K562 (cell line): ENCODE results near the gene RXRA. TPM values are rescaled to one million over a fixed set of nuclear protein-coding genes. Genes with fewer than 3 reads are reported as not detected.

Experiments used
- ATAC-seq: fragments of 200-7000 bp; cut with Tn5 transposase; 3 replicates; pipeline ENCODE4 v1.9.1; 2020; ENCODE audit warnings: moderate library complexity
- BruUV-seq: library from RNA; stranded (reverse); fragments of 400-500 nt; replicated peaks from 2 replicates; lab custom pipeline; 2021; lab: Mats Ljungman, UMichigan
- CTCF ChIA-PET: fragments of 300-600 bp; formaldehyde crosslinking; extraction: SDS; loops from one replicate; lab custom pipeline; 2021; ENCODE audit warnings: low intra/inter-chr PET ratio; lab: Yijun Ruan, JAX
- POLR2A ChIA-PET: fragments of 300-600, 350-650 bp; sonication (Branson Sonifier 250); formaldehyde crosslinking; extraction: SDS; loops from one replicate; lab custom pipeline; 2021; ENCODE audit warnings: antibody characterized with exemption, inconsistent platforms; lab: Yijun Ruan, JAX
- DNase-seq, 4 experiments: peaks; one replicate each; pipeline versions ENCODE4 v3.0.0 to v3.0.0-alpha.2; 2011 to 2018; ENCODE audit warnings: low spot score in 3 of 4, mixed read lengths in 3 of 4; ENCODE audit errors: extremely low read depth in 1 of 4
- FAIRE-seq: peaks from 2 replicates; lab custom pipeline; 2011; peaks lifted over from hg19 to GRCh38; lab: Jason Lieb, UNC
- H2AFZ ChIP-seq: 2 replicates; pipeline ENCODE4 v1.6.0; 2011; ENCODE audit warnings: low read depth, low read length, control low read depth, inconsistent platforms
- H3K27ac ChIP-seq: fragments of 200-600 bp; 3 replicates; pipeline ENCODE4 v1.8.0; 2011; ENCODE audit warnings: low read depth, mild to moderate bottlenecking, control low read depth, inconsistent platforms, low read length, moderate library complexity, mixed read lengths; ENCODE audit errors: extremely low read depth
- H3K27me3 ChIP-seq, 2 experiments: fragments of 300-600 bp in 1 of 2; 2 replicates in 1 of 2; 3 replicates in 1 of 2; pipeline versions ENCODE4 v1.6.0 to v1.8.0; 2011; ENCODE audit warnings: inconsistent platforms in 2 of 2, low read length in 2 of 2, mild to moderate bottlenecking in 1 of 2, mixed read lengths in 1 of 2, moderate library complexity in 1 of 2; ENCODE audit not compliant: control insufficient read depth in 2 of 2, insufficient read depth in 2 of 2
- H3K36me3 ChIP-seq: fragments of 300-600 bp; 3 replicates; pipeline ENCODE4 v1.8.0; 2011; ENCODE audit warnings: mild to moderate bottlenecking, low read length, inconsistent platforms; ENCODE audit not compliant: control insufficient read depth, insufficient read depth
- H3K4me1 ChIP-seq, 2 experiments: fragments of 200-600 bp in 1 of 2; replicated peaks in 1 of 2; 2 replicates in 1 of 2; 3 replicates in 1 of 2; pipeline versions ENCODE4 v1.5.1 to v1.8.0; 2011; ENCODE audit warnings: inconsistent platforms in 2 of 2, low read length in 2 of 2, mild to moderate bottlenecking in 1 of 2, mixed read lengths in 1 of 2, moderate library complexity in 1 of 2; ENCODE audit not compliant: control insufficient read depth in 2 of 2, insufficient read depth in 2 of 2
- H3K4me2 ChIP-seq: 2 replicates; pipeline ENCODE4 v1.6.1; 2011; ENCODE audit warnings: low read length, control low read depth, inconsistent platforms, mixed read lengths; ENCODE audit not compliant: insufficient read depth
- H3K4me3 ChIP-seq: fragments of 200-600 bp; sonication (generic), shearing (Covaris generic); 2 replicates; pipeline ENCODE4 v1.5.1; 2016; ENCODE audit warnings: control low read depth, inconsistent platforms
- H3K79me2 ChIP-seq: fragments of 200-600 bp; 3 replicates; pipeline ENCODE4 v1.8.0; 2011; ENCODE audit warnings: low read length, inconsistent platforms; ENCODE audit not compliant: control insufficient read depth, insufficient read depth
- H3K9ac ChIP-seq, 2 experiments: 2 replicates each; pipeline versions ENCODE4 v1.6.0 to v1.6.1; 2011; ENCODE audit warnings: low read depth in 2 of 2, low read length in 2 of 2, control low read depth in 1 of 2, inconsistent platforms in 1 of 2, mild to moderate bottlenecking in 1 of 2, mixed read lengths in 1 of 2; ENCODE audit not compliant: insufficient read depth in 1 of 2
- H3K9me1 ChIP-seq: one replicate; pipeline ENCODE4 v1.6.0; 2011; ENCODE audit warnings: inconsistent platforms, mild to moderate bottlenecking, low read length, moderate library complexity; ENCODE audit not compliant: control insufficient read depth, insufficient read depth
- H3K9me3 ChIP-seq: replicated peaks from 2 replicates; pipeline ENCODE4 v1.5.1; 2011; ENCODE audit warnings: low read depth, low read length, inconsistent platforms; ENCODE audit not compliant: control insufficient read depth, insufficient read depth
- H4K20me1 ChIP-seq: replicated peaks from 2 replicates; pipeline ENCODE4 v1.6.1; 2011; ENCODE audit warnings: low read length, inconsistent platforms, mixed read lengths; ENCODE audit not compliant: control insufficient read depth, insufficient read depth
- HDAC3 ChIP-seq: fragments of 450-650 bp; IDR thresholded peaks from 2 replicates; pipeline ENCODE4 v1.6.1; 2018; ENCODE audit warnings: borderline replicate concordance, mild to moderate bottlenecking, moderate library complexity; ENCODE audit not compliant: partially characterized antibody
- HNRNPUL1 ChIP-seq: fragments of 200-400 bp; formaldehyde crosslinking; IDR thresholded peaks from 2 replicates; pipeline ENCODE4 v1.6.1; 2017; ENCODE audit warnings: low read length
- MED1 ChIP-seq: sonication (generic); formaldehyde crosslinking; IDR thresholded peaks from 2 replicates; pipeline ENCODE4 v1.8.1; 2023; ENCODE audit warnings: missing genetic modification reagents, borderline replicate concordance
- NCOA2 ChIP-seq, 2 experiments: fragments of 450-650 bp; IDR thresholded peaks; 2 replicates each; pipeline ENCODE4 v1.6.1; 2018; ENCODE audit warnings: mild to moderate bottlenecking in 2 of 2, moderate library complexity in 1 of 2; ENCODE audit not compliant: partially characterized antibody in 2 of 2
- NFRKB ChIP-seq: fragments of 450-650 bp; IDR thresholded peaks from 2 replicates; pipeline ENCODE4 v1.6.1; 2016; ENCODE audit warnings: low read depth
- NR3C1 ChIP-seq: sonication (generic); formaldehyde crosslinking; IDR thresholded peaks from 2 replicates; pipeline ENCODE4 v1.8.1; 2022; ENCODE audit warnings: missing genetic modification reagents
- NR4A1 ChIP-seq, 2 experiments: fragments of 250-450 bp in 1 of 2; fragments of 450-650 bp in 1 of 2; sonication (Bioruptor Pico) in 1 of 2; IDR thresholded peaks; 2 replicates each; pipeline versions ENCODE4 v1.4.0 to v1.6.1; 2016 to 2020; ENCODE audit warnings: mild to moderate bottlenecking in 2 of 2, missing compliant biosample characterization in 1 of 2, missing genetic modification characterization in 1 of 2, moderate library complexity in 1 of 2
- SMC3 ChIP-seq: conservative IDR thresholded peaks from 2 replicates; pipeline ENCODE4 v1.6.1; 2011; ENCODE audit warnings: low read depth, low read length, improper control_type of control experiment; ENCODE audit not compliant: insufficient read depth
- SRSF3 ChIP-seq: fragments of 200-400 bp; formaldehyde crosslinking; IDR thresholded peaks from 2 replicates; pipeline ENCODE4 v1.6.1; 2016; ENCODE audit warnings: mild to moderate bottlenecking, low read length, moderate library complexity; ENCODE audit not compliant: insufficient read depth
- TEAD1 ChIP-seq, 2 experiments: fragments of 450-650 bp in 1 of 2; sonication (generic) in 1 of 2; formaldehyde crosslinking; IDR thresholded peaks; 2 replicates each; pipeline versions ENCODE4 v1.4.0 to v1.8.0; 2020 to 2022; ENCODE audit warnings: mild to moderate bottlenecking in 2 of 2, missing genetic modification reagents in 1 of 2
- TOE1 ChIP-seq, 2 experiments: fragments of 450-650 bp in 1 of 2; sonication (generic) in 1 of 2; formaldehyde crosslinking in 1 of 2; IDR thresholded peaks; 2 replicates each; pipeline versions ENCODE4 v1.7.1 to v1.8.0; 2016 to 2022; ENCODE audit warnings: borderline replicate concordance in 2 of 2, mild to moderate bottlenecking in 2 of 2, antibody characterized with exemption in 1 of 2, inconsistent platforms in 1 of 2, low read depth in 1 of 2, missing genetic modification reagents in 1 of 2, moderate library complexity in 1 of 2
- ZFP36 ChIP-seq: fragments of 150-350 bp; IDR thresholded peaks from 2 replicates; pipeline ENCODE4 v1.6.1; 2018; ENCODE audit warnings: low read length, low read depth; ENCODE audit not compliant: partially characterized antibody
- ZNF354B ChIP-seq: fragments of 250-450 bp; sonication (Bioruptor Pico); IDR thresholded peaks from 2 replicates; pipeline ENCODE4 v1.4.0; 2020
- ZNF644 ChIP-seq: fragments of 200-800 bp; sonication (Bioruptor generic); IDR thresholded peaks from 2 replicates; pipeline ENCODE4 v1.6.1; 2016; ENCODE audit warnings: low read depth, missing genetic modification characterization, missing compliant biosample characterization
- ZNF79 ChIP-seq: fragments of 250-450 bp; sonication (Bioruptor Pico); IDR thresholded peaks from 2 replicates; pipeline ENCODE4 v1.4.0; 2020; ENCODE audit warnings: low read depth, mild to moderate bottlenecking, moderate library complexity
- WGBS: fragments of 100-300 bp; shearing (Covaris generic); methylation state at CpG from one replicate; pipeline ENCODE4 v1.1.6; 2016; ENCODE audit warnings: low coverage, mixed read lengths; ENCODE audit not compliant: insufficient coverage; ENCODE audit errors: missing lambda C conversion rate; 5-methylcytosine and 5-hydroxymethylcytosine counted together
- in situ Hi-C: fragments of 300-500 bp; cut with MboI; formaldehyde crosslinking; loops from 4 replicates; pipeline ENCODE4 v1.15.0; 2018; ENCODE audit warnings: inconsistent platforms, mixed read lengths
- intact Hi-C: fragments of 100-400 bp; cut with micrococcal nuclease; formaldehyde crosslinking; loops from 2 replicates; pipeline ENCODE4 v1.14.2; 2022
- polyA plus RNA-seq, 8 experiments: library from polyadenylated mRNA; depleted of rRNA in 4 of 8; stranded (reverse) in 5 of 8; unstranded in 3 of 8; fragments of >200 nt; fragmentation: Nextera tagmentation in 2 of 8; fragmentation: Illumina TruSeq in 1 of 8; extraction: Ambion mirVana in 2 of 8; extraction: Trizol in 1 of 8; gene quantifications; 2 replicates each; pipeline versions ENCODE4 v1.2.1 to v1.2.3, GENCODE V29; 2011 to 2014; ENCODE audit warnings: inconsistent platforms in 1 of 8, missing spikeins in 1 of 8
- total RNA-seq, 7 experiments: library from RNA; depleted of rRNA in 6 of 7; stranded (reverse); fragments of >200 nt in 6 of 7; fragmentation: Illumina TruSeq in 2 of 7; extraction: Trizol in 2 of 7; gene quantifications; 2 replicates each; pipeline versions ENCODE4 v1.2.1 to v1.2.3, GENCODE V29; 2011 to 2021; ENCODE audit warnings: low replicate concordance in 1 of 7
- TF ChIP-seq, protein P1 (sequence below): sonication (generic); formaldehyde crosslinking; IDR thresholded peaks from 2 replicates; pipeline ENCODE4 v1.8.1; 2022; ENCODE audit warnings: missing genetic modification reagents

RXRA gene
- total and polyA plus RNA-seq, 9 of the 15 experiments (the other 6 are each of a cell fraction or from before 2014, with no cell fraction given), result 0.35 to 23.6 (median 4.6) TPM

DNA sequence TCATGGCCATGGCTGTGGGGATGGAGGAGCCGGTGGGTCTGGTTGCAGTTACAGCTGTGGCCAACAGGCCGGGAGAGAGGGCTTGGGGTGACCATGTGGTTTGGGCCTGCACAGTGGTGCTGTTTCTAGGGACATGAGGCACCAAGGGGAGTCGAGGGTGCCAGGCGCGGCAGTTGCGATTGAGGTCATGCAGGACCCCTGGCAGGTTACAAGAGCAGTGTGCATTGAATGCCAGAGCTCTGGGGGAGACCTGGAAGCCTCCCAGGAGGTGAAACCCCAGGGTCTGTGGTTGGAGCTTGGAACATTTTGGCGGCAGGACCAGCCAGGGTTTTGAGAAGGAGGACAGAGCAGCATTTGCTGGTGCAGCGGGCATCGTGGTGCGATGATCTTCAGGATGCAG lies 21.7 kb downstream of the RXRA start:
- H3K27me3 ChIP-seq, result no peaks in the 10 kb centered on the region
- no peak overlapping the region; a peak in 1 of 4 replicates for H3K9ac ChIP-seq
- H2AFZ ChIP-seq, result no peak overlapping the region
- H4K20me1 ChIP-seq, result peaks cover 70% of the 10 kb centered on the region
- intact Hi-C loops (no loop called here), in situ Hi-C loops (no loop called here)
- peaks cover 7% of the 10 kb centered on the region for H3K9me1 ChIP-seq
- no peak overlapping the region for H3K4me2 ChIP-seq
- peaks cover 32% of the 10 kb centered on the region for H3K79me2 ChIP-seq
- no peak overlapping the region for H3K4me3 ChIP-seq
- 74% methylated on average over 10 of the region's 10 CpGs for WGBS
- FAIRE-seq (no peak), DNase-seq (no peak), ATAC-seq (no peak)
- CTCF ChIA-PET, result no interaction called here
- no TSS peak for BruUV-seq
- no peaks in the 10 kb centered on the region; the same call in 2 of the 3 replicates for H3K36me3 ChIP-seq
- no peak overlapping the region for H3K27ac ChIP-seq
- H3K4me1 ChIP-seq, result peaks cover 16 to 96% of the 10 kb centered on the region in 2 experiments
- TF ChIP-seq SRSF3, result no peak
- no peak for TF ChIP-seq ZNF354B (CRISPR knock-in tag)
- no peak for TF ChIP-seq NR4A1 (CRISPR knock-in tag; IDR thresholded peaks at IDR 0.05)
- TF ChIP-seq NR4A1 (tag; IDR thresholded peaks at IDR 0.05), result no peak
- no peak for TF ChIP-seq ZFP36
- no peak for TF ChIP-seq MED1
- no peak for TF ChIP-seq NFRKB
- TF ChIP-seq HDAC3, result no peak
- TF ChIP-seq, protein P1, sequence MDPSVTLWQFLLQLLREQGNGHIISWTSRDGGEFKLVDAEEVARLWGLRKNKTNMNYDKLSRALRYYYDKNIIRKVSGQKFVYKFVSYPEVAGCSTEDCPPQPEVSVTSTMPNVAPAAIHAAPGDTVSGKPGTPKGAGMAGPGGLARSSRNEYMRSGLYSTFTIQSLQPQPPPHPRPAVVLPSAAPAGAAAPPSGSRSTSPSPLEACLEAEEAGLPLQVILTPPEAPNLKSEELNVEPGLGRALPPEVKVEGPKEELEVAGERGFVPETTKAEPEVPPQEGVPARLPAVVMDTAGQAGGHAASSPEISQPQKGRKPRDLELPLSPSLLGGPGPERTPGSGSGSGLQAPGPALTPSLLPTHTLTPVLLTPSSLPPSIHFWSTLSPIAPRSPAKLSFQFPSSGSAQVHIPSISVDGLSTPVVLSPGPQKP (CRISPR knock-in tag), result no peak
- no peak for TF ChIP-seq TEAD1 (CRISPR knock-in tag; IDR thresholded peaks at IDR 0.05)
- no peak for TF ChIP-seq NR3C1 (CRISPR knock-in tag)
- no peak for TF ChIP-seq SMC3
- TF ChIP-seq NCOA2 (IDR thresholded peaks at IDR 0.05; ENCODE audit: partially characterized antibody in 2 of 2), result no peak
- no peak for TF ChIP-seq ZNF79 (CRISPR knock-in tag)
- TF ChIP-seq ZNF644 (tag), result no peak
- no peak for TF ChIP-seq TOE1 (IDR thresholded peaks at IDR 0.05; ENCODE audit: borderline replicate concordance)
- TF ChIP-seq TOE1 (CRISPR knock-in tag; IDR thresholded peaks at IDR 0.05; ENCODE audit: borderline replicate concordance, low read depth), result no peak
- no peak for TF ChIP-seq HNRNPUL1
- POLR2A ChIA-PET, result interaction anchor here (0.6 kb wide), 1 partner anchor 31 kb away, joined by 3 read pairs; no protein-coding TSS in a partner anchor
- no peaks in the 10 kb centered on the region for H3K9me3 ChIP-seq
